HCT116 (cell line): ENCODE data around the gene DIS3L2. TPM values are rescaled to one million over a fixed set of nuclear protein-coding genes. Genes with fewer than 3 reads are reported as not detected.

ENCODE experiments used
- ATAC-seq: fragments of 200-7000 bp; cut with Tn5 transposase; 2 replicates; pipeline ENCODE4 v1.9.1; 2020; ENCODE audit warnings: mild to moderate bottlenecking, moderate library complexity
- BruUV-seq: library from RNA; stranded (reverse); fragments of 400-500 nt; replicated peaks from 2 replicates; lab custom pipeline; 2021; lab: Mats Ljungman, UMichigan
- CTCF ChIA-PET: fragments of 300-600 bp; sonication (Branson Sonifier 250); formaldehyde crosslinking; loops from one replicate; lab custom pipeline; 2021; ENCODE audit warnings: antibody characterized with exemption; lab: Charles Lee
- POLR2A ChIA-PET: fragments of 300-600, 350-600 bp; sonication (Branson Sonifier 250); formaldehyde crosslinking; loops from one replicate; lab custom pipeline; 2021; ENCODE audit warnings: antibody characterized with exemption; lab: Charles Lee
- RAD21 ChIA-PET, 2 experiments: fragments of 300-600 bp; sonication (Branson Sonifier 250); formaldehyde crosslinking; loops; one replicate each; lab custom pipeline; 2023; ENCODE audit warnings: low total read pairs in 2 of 2; ENCODE audit not compliant: uncharacterized antibody in 2 of 2, unreplicated experiment in 2 of 2, low non-redundant PET in 1 of 2; lab: Charles Lee
- DNase-seq: peaks from one replicate; pipeline ENCODE4 v3.0.0-alpha.2; 2010; ENCODE audit warnings: low read depth, low spot score
- H2AFZ ChIP-seq: fragments of 200-600 bp; shearing (Covaris generic), sonication (generic); 2 replicates; pipeline ENCODE4 v1.6.1; 2017; ENCODE audit warnings: low read depth, mixed run types, mixed read lengths, antibody characterized with exemption, low read length; ENCODE audit not compliant: poor library complexity, severe bottlenecking
- H3K27ac ChIP-seq: 2 replicates; pipeline ENCODE4 v1.5.1; 2012; ENCODE audit warnings: low read depth, low read length
- H3K27me3 ChIP-seq: fragments of 200-600 bp; sonication (generic); 2 replicates; pipeline ENCODE4 v1.6.1; 2016; ENCODE audit warnings: mixed run types, low read length, mixed read lengths; ENCODE audit not compliant: insufficient read depth
- H3K36me3 ChIP-seq, 2 experiments: fragments of 200-500 bp in 1 of 2; fragments of 200-600 bp in 1 of 2; sonication (Bioruptor generic) in 1 of 2; sonication (generic) in 1 of 2; 2 replicates each; pipeline versions ENCODE4 v1.5.1 to v1.6.1; 2014 to 2016; ENCODE audit warnings: low read length in 2 of 2, inconsistent platforms in 1 of 2, mixed read lengths in 1 of 2, mixed run types in 1 of 2; ENCODE audit not compliant: insufficient read depth in 2 of 2, control insufficient read depth in 1 of 2
- H3K4me1 ChIP-seq, 2 experiments: fragments of 200-600 bp in 1 of 2; sonication (generic) in 1 of 2; 2 replicates each; pipeline versions ENCODE4 v1.5.1 to v1.6.1; 2012 to 2017; ENCODE audit warnings: low read length in 2 of 2, inconsistent platforms in 1 of 2, mild to moderate bottlenecking in 1 of 2, mixed read lengths in 1 of 2, mixed run types in 1 of 2, moderate library complexity in 1 of 2; ENCODE audit not compliant: insufficient read depth in 2 of 2, control insufficient read depth in 1 of 2
- H3K4me2 ChIP-seq: fragments of 200-600 bp; sonication (generic); 2 replicates; pipeline ENCODE4 v1.6.1; 2017; ENCODE audit warnings: mixed run types, low read length, mixed read lengths
- H3K4me3 ChIP-seq, 2 experiments: fragments of 200-600 bp in 1 of 2; sonication (generic) in 1 of 2; replicated peaks in 1 of 2; 2 replicates each; pipeline ENCODE4 v1.5.1; 2011 to 2016; ENCODE audit warnings: low read length in 2 of 2, control low read depth in 1 of 2, low read depth in 1 of 2, mild to moderate bottlenecking in 1 of 2, mixed read lengths in 1 of 2, mixed run types in 1 of 2
- H3K79me2 ChIP-seq: fragments of 200-600 bp; sonication (generic); 2 replicates; pipeline ENCODE4 v1.6.1; 2017; ENCODE audit warnings: mild to moderate bottlenecking, mixed run types, low read length, moderate library complexity, mixed read lengths; ENCODE audit not compliant: insufficient read depth
- H3K9ac ChIP-seq: fragments of 200-600 bp; sonication (generic); 2 replicates; pipeline ENCODE4 v1.6.1; 2016; ENCODE audit warnings: low read length, mixed read lengths
- H3K9me2 ChIP-seq: fragments of 200-600 bp; sonication (generic), shearing (Covaris generic); 2 replicates; pipeline ENCODE4 v1.6.1; 2017; ENCODE audit warnings: mixed run types, mild to moderate bottlenecking, moderate library complexity; ENCODE audit not compliant: insufficient read depth
- H3K9me3 ChIP-seq, 2 experiments: fragments of 200-500 bp in 1 of 2; fragments of 200-600 bp in 1 of 2; sonication (Bioruptor generic) in 1 of 2; sonication (generic) in 1 of 2; 2 replicates each; pipeline ENCODE4 v1.6.1; 2014 to 2017; ENCODE audit warnings: low read length in 2 of 2, mixed read lengths in 2 of 2, inconsistent platforms in 1 of 2, low read depth in 1 of 2, mild to moderate bottlenecking in 1 of 2, mixed run types in 1 of 2, moderate library complexity in 1 of 2; ENCODE audit not compliant: control insufficient read depth in 1 of 2, insufficient read depth in 1 of 2
- H4K20me1 ChIP-seq: fragments of 200-600 bp; sonication (generic), shearing (Covaris generic); 2 replicates; pipeline ENCODE4 v1.6.1; 2017; ENCODE audit warnings: mixed run types, mild to moderate bottlenecking, moderate library complexity; ENCODE audit not compliant: insufficient read depth
- CBX3 ChIP-seq: IDR thresholded peaks from 2 replicates; pipeline ENCODE4 v1.6.1; 2012; ENCODE audit warnings: low read depth
- CEBPB ChIP-seq: IDR thresholded peaks from 2 replicates; pipeline ENCODE4 v1.6.1; 2012; ENCODE audit warnings: low read depth
- EGR1 ChIP-seq: IDR thresholded peaks from 2 replicates; pipeline ENCODE4 v1.6.1; 2012; ENCODE audit warnings: low read depth
- ELF1 ChIP-seq: IDR thresholded peaks from 2 replicates; pipeline ENCODE4 v1.6.1; 2012; ENCODE audit warnings: low read depth, borderline replicate concordance
- EZH2 ChIP-seq: fragments of 200-600 bp; sonication (generic); IDR thresholded peaks from 2 replicates; pipeline ENCODE4 v1.6.1; 2017; ENCODE audit warnings: antibody characterized with exemption, mixed run types
- EZH2phosphoT487 ChIP-seq: fragments of 200-600 bp; IDR thresholded peaks from 2 replicates; pipeline ENCODE4 v1.6.1; 2018; ENCODE audit warnings: antibody characterized with exemption, borderline replicate concordance
- FOSL1 ChIP-seq: IDR thresholded peaks from 2 replicates; pipeline ENCODE4 v1.6.1; 2012; ENCODE audit warnings: low read depth
- JUND ChIP-seq: IDR thresholded peaks from 2 replicates; pipeline ENCODE4 v1.6.1; 2012
- POLR2A ChIP-seq: IDR thresholded peaks from 2 replicates; pipeline ENCODE4 v1.7.0; 2011; ENCODE audit warnings: borderline replicate concordance; ENCODE audit not compliant: insufficient read depth, insufficient read length; ENCODE audit errors: extremely low read depth
- POLR2AphosphoS5 ChIP-seq: IDR thresholded peaks from 2 replicates; pipeline ENCODE4 v1.6.1; 2011; ENCODE audit warnings: mild to moderate bottlenecking, low read depth, low read length, moderate library complexity
- RAD21 ChIP-seq: IDR thresholded peaks from 2 replicates; pipeline ENCODE4 v1.6.1; 2012; ENCODE audit warnings: low read depth, mild to moderate bottlenecking
- SIN3A ChIP-seq: IDR thresholded peaks from 2 replicates; pipeline ENCODE4 v1.6.1; 2012; ENCODE audit warnings: low read depth
- SP1 ChIP-seq: IDR thresholded peaks from 2 replicates; pipeline ENCODE4 v1.6.1; 2012; ENCODE audit warnings: low read depth
- SRF ChIP-seq: IDR thresholded peaks from 2 replicates; pipeline ENCODE4 v1.6.1; 2012; ENCODE audit warnings: low read depth
- TCF7L2 ChIP-seq: IDR thresholded peaks from 2 replicates; pipeline ENCODE4 v1.7.0; 2011; ENCODE audit warnings: borderline replicate concordance, inconsistent platforms; ENCODE audit not compliant: insufficient read depth, insufficient read length; ENCODE audit errors: extremely low read depth
- YY1 ChIP-seq: IDR thresholded peaks from 2 replicates; pipeline ENCODE4 v1.6.1; 2011; ENCODE audit warnings: low read length, low read depth, moderate library complexity, mild to moderate bottlenecking; ENCODE audit not compliant: insufficient replicate concordance; ENCODE audit errors: extremely low read depth
- ZBTB33 ChIP-seq: IDR thresholded peaks from 2 replicates; pipeline ENCODE4 v1.6.1; 2011; ENCODE audit warnings: mild to moderate bottlenecking, low read length, moderate library complexity; ENCODE audit not compliant: insufficient replicate concordance; ENCODE audit errors: extremely low read depth
- ZFX ChIP-seq: fragments of 450-650 bp; IDR thresholded peaks from 2 replicates; pipeline ENCODE4 v1.6.1; 2017
- ZNF274 ChIP-seq: fragments of 200-500 bp; sonication (Bioruptor generic); IDR thresholded peaks from 2 replicates; pipeline ENCODE4 v1.6.1; 2014; ENCODE audit warnings: mild to moderate bottlenecking, low read depth, low read length, inconsistent platforms
- intact Hi-C: fragments of 100-400 bp; cut with micrococcal nuclease; formaldehyde crosslinking; loops from 2 replicates; pipeline ENCODE4 v1.10.0; 2022
- total RNA-seq: library from RNA; stranded (reverse); gene quantifications from one replicate; pipeline ENCODE4 v1.2.1, GENCODE V29; 2021; ENCODE audit not compliant: unreplicated experiment
- TF ChIP-seq, protein P1 (sequence below): IDR thresholded peaks from 2 replicates; pipeline ENCODE4 v1.6.1; 2012; ENCODE audit warnings: low read depth
- TF ChIP-seq, protein P2 (sequence below): IDR thresholded peaks from 2 replicates; pipeline ENCODE4 v1.6.1; 2012
- TF ChIP-seq, protein P3 (sequence below): IDR thresholded peaks from 2 replicates; pipeline ENCODE4 v1.6.1; 2012

Gene DIS3L2
- total RNA-seq, 1 experiment from 2014 or later, result 42.5 TPM

DNA sequence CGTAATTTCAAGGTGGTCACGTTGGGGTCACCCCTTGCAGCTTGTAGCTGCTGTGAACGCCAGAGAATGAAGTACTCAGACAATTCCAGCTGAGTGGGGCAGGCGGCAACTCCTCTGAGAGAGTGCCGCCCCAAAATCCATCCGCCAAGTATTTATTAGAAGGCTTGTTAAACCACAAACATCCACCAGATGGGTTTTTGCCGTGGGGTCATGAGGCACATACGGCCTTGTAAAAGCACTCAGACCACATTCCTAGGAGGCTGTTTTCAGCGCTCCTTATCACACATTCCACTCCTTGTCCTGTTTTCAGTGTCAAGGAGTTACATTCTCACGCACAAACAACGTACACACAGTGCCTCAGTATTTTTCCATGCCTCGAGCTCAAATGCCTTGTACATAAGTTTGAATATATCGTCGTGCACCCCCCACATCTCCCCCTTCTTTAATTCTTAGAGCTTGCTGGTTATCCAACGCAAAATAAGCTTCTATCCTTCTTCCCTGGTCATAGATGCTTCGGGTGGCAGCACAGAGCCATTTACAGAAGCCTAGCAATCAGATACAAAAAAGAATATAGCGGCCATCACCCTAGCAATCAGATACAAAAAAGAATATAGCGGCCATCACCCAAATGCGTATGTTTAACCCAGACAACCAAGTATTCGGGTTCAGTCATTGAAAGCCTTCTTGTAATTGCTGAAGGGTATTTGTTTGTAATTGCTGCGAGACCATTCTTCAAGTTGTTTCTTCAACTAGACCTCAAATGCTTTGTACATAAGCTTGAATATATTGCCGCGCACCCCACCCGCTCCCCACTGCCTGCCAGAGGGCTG lies 424.4 kb downstream of the DIS3L2 start:
- peak overlapping the region; percentile 58 for H3K4me2 ChIP-seq
- no peaks in the 10 kb centered on the region for H3K9me2 ChIP-seq
- ChIA-PET RAD21 (no interaction called here), CTCF (interaction anchor here (0.8 to 1.1 kb wide), 2 partner anchors 22 to 54 kb away, joined by 3 read pairs; no protein-coding TSS in a partner anchor), POLR2A (no interaction called here)
- H3K36me3 ChIP-seq, result no peaks in the 10 kb centered on the region
- no peak overlapping the region for H3K9ac ChIP-seq
- no peak overlapping the region for H3K27ac ChIP-seq
- no TSS peak for BruUV-seq
- peak overlapping the region; percentile 4 for H2AFZ ChIP-seq
- no peaks in the 10 kb centered on the region for H3K79me2 ChIP-seq
- peaks cover 13 to 14% of the 10 kb centered on the region in 2 experiments for H3K4me1 ChIP-seq
- H3K9me3 ChIP-seq, result no peaks in the 10 kb centered on the region
- ATAC-seq (peak; percentile 81), DNase-seq (peak; percentile 33)
- intact Hi-C loops, result no loop called here
- no peaks in the 10 kb centered on the region for H3K27me3 ChIP-seq
- H4K20me1 ChIP-seq, result no peaks in the 10 kb centered on the region
- peak overlapping the region; percentile 10 to 13; a peak in 3 of 4 replicates for H3K4me3 ChIP-seq
- TF ChIP-seq POLR2A (no peak), RAD21 (peak; percentile 26), EZH2phosphoT487 (no peak), FOSL1 (no peak), SIN3A (no peak), SRF (no peak), EGR1 (no peak), POLR2AphosphoS5 (no peak), EZH2 (no peak), CEBPB (no peak), ZFX (no peak), CBX3 (no peak), YY1 (no peak), ZBTB33 (no peak), TCF7L2 (peak; percentile 11), ELF1 (no peak), JUND (no peak), ZNF274 (no peak), SP1 (no peak)
- TF ChIP-seq, protein P1, sequence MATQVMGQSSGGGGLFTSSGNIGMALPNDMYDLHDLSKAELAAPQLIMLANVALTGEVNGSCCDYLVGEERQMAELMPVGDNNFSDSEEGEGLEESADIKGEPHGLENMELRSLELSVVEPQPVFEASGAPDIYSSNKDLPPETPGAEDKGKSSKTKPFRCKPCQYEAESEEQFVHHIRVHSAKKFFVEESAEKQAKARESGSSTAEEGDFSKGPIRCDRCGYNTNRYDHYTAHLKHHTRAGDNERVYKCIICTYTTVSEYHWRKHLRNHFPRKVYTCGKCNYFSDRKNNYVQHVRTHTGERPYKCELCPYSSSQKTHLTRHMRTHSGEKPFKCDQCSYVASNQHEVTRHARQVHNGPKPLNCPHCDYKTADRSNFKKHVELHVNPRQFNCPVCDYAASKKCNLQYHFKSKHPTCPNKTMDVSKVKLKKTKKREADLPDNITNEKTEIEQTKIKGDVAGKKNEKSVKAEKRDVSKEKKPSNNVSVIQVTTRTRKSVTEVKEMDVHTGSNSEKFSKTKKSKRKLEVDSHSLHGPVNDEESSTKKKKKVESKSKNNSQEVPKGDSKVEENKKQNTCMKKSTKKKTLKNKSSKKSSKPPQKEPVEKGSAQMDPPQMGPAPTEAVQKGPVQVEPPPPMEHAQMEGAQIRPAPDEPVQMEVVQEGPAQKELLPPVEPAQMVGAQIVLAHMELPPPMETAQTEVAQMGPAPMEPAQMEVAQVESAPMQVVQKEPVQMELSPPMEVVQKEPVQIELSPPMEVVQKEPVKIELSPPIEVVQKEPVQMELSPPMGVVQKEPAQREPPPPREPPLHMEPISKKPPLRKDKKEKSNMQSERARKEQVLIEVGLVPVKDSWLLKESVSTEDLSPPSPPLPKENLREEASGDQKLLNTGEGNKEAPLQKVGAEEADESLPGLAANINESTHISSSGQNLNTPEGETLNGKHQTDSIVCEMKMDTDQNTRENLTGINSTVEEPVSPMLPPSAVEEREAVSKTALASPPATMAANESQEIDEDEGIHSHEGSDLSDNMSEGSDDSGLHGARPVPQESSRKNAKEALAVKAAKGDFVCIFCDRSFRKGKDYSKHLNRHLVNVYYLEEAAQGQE, result no peak
- TF ChIP-seq, protein P2, sequence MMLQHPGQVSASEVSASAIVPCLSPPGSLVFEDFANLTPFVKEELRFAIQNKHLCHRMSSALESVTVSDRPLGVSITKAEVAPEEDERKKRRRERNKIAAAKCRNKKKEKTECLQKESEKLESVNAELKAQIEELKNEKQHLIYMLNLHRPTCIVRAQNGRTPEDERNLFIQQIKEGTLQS, result no peak
- TF ChIP-seq, protein P3, sequence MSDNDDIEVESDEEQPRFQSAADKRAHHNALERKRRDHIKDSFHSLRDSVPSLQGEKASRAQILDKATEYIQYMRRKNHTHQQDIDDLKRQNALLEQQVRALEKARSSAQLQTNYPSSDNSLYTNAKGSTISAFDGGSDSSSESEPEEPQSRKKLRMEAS, result no peak
